ENCODE measurements around the gene AXIN1. TPM values are rescaled to one million over a fixed set of nuclear protein-coding genes. Genes with fewer than 3 reads are reported as not detected.

The AXIN1 gene
- total and polyA plus RNA-seq, 2 of the 8 experiments (the other 6 are each of a cell fraction or from before 2014, with no cell fraction given), result 12.5 to 41.9 TPM

GRCh38 chr16:337975-338575, 14.4 kb downstream of the AXIN1 start (continued):
- no peak for TF ChIP-seq CHD7 (IDR thresholded peaks at IDR 0.05; ENCODE audit: insufficient replicate concordance, low read length)
- no peak for TF ChIP-seq CREB1 (IDR thresholded peaks at IDR 0.05)
- no peak for TF ChIP-seq POLR2A (IDR thresholded peaks at IDR 0.05; ENCODE audit: control extremely low read depth in 1 of 2, low read depth in 2 of 2, low read length in 2 of 2)
- TF ChIP-seq, protein P1, sequence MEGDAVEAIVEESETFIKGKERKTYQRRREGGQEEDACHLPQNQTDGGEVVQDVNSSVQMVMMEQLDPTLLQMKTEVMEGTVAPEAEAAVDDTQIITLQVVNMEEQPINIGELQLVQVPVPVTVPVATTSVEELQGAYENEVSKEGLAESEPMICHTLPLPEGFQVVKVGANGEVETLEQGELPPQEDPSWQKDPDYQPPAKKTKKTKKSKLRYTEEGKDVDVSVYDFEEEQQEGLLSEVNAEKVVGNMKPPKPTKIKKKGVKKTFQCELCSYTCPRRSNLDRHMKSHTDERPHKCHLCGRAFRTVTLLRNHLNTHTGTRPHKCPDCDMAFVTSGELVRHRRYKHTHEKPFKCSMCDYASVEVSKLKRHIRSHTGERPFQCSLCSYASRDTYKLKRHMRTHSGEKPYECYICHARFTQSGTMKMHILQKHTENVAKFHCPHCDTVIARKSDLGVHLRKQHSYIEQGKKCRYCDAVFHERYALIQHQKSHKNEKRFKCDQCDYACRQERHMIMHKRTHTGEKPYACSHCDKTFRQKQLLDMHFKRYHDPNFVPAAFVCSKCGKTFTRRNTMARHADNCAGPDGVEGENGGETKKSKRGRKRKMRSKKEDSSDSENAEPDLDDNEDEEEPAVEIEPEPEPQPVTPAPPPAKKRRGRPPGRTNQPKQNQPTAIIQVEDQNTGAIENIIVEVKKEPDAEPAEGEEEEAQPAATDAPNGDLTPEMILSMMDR (IDR thresholded peaks at IDR 0.05; ENCODE audit: control extremely low read depth in 1 of 3, insufficient read depth in 1 of 3, low read depth in 1 of 3, low read length in 3 of 3), result no peak
- no peak for TF ChIP-seq USF2 (IDR thresholded peaks at IDR 0.05; ENCODE audit: low read length)
